CD4-positive, alpha-beta memory T cell (primary cell): Measurements from ENCODE around the gene SLC36A4. TPM values are rescaled to one million over a fixed set of nuclear protein-coding genes. Genes with fewer than 3 reads are reported as not detected.

Experiments used
- CTCF ChIA-PET: fragments of 350-600 bp; sonication (Branson Sonifier 250); formaldehyde crosslinking; loops from one replicate; lab custom pipeline; 2021; ENCODE audit warnings: inconsistent platforms; ENCODE audit not compliant: partially characterized antibody; lab: Charles Lee
- POLR2A ChIA-PET: fragments of 350-600 bp; sonication (Branson Sonifier 250); formaldehyde crosslinking; loops from one replicate; lab custom pipeline; 2021; ENCODE audit not compliant: partially characterized antibody; lab: Charles Lee
- DNase-seq, 5 donors: peaks; one replicate each; pipeline versions ENCODE4 v3.0.0 to v3.0.0-alpha.2; 2020 to 2022; ENCODE audit warnings: mixed read lengths in 1 of 5
- H3K27ac ChIP-seq: one replicate; pipeline ENCODE4 v1.7.0; 2013; ENCODE audit warnings: low read depth, low read length
- H3K27me3 ChIP-seq: 2 replicates; pipeline ENCODE4 v1.7.0; 2013; ENCODE audit warnings: mild to moderate bottlenecking, low read length, moderate library complexity; ENCODE audit not compliant: insufficient read depth
- H3K36me3 ChIP-seq: 2 replicates; pipeline ENCODE4 v1.7.0; 2013; ENCODE audit warnings: mild to moderate bottlenecking, low read length, moderate library complexity; ENCODE audit not compliant: insufficient read depth
- H3K4me1 ChIP-seq: 2 replicates; pipeline ENCODE4 v1.7.0; 2013; ENCODE audit warnings: mild to moderate bottlenecking, low read length, moderate library complexity; ENCODE audit not compliant: insufficient read depth
- H3K4me3 ChIP-seq, 2 donors: one replicate each; pipeline ENCODE4 v1.7.0; 2013; ENCODE audit warnings: low read length in 2 of 2, mild to moderate bottlenecking in 1 of 2
- H3K9me3 ChIP-seq, 2 donors: one replicate each; pipeline ENCODE4 v1.7.0; 2013; ENCODE audit warnings: low read length in 2 of 2, control low read depth in 1 of 2; ENCODE audit not compliant: control insufficient read depth in 1 of 2
- H3K27ac Mint-ChIP-seq, 7 donors: one replicate each; pipeline ENCODE4 v1.8.0; 2020 to 2021; ENCODE audit warnings: mixed read lengths in 7 of 7, mild to moderate bottlenecking in 6 of 7, inconsistent platforms in 3 of 7, moderate library complexity in 3 of 7
- H3K27me3 Mint-ChIP-seq, 2 donors: one replicate each; pipeline ENCODE4 v1.8.0; 2020 to 2021; ENCODE audit warnings: mixed read lengths in 2 of 2
- H3K36me3 Mint-ChIP-seq, 2 donors: one replicate each; pipeline ENCODE4 v1.8.0; 2020 to 2021; ENCODE audit warnings: mixed read lengths in 2 of 2, inconsistent platforms in 1 of 2, mild to moderate bottlenecking in 1 of 2
- H3K4me1 Mint-ChIP-seq, 4 donors: one replicate each; pipeline ENCODE4 v1.8.0; 2020 to 2021; ENCODE audit warnings: mixed read lengths in 4 of 4, mild to moderate bottlenecking in 1 of 4
- H3K4me3 Mint-ChIP-seq, 8 donors: one replicate each; pipeline ENCODE4 v1.8.0; 2020 to 2021; ENCODE audit warnings: mixed read lengths in 8 of 8, mild to moderate bottlenecking in 7 of 8, moderate library complexity in 6 of 8, inconsistent platforms in 3 of 8
- H3K9me3 Mint-ChIP-seq, 8 donors: one replicate each; pipeline ENCODE4 v1.8.0; 2020 to 2021; ENCODE audit warnings: mixed read lengths in 8 of 8, mild to moderate bottlenecking in 5 of 8, inconsistent platforms in 3 of 8, moderate library complexity in 1 of 8
- intact Hi-C: fragments of 100-400 bp; cut with micrococcal nuclease; formaldehyde crosslinking; loops from one replicate; pipeline ENCODE4 v1.15.1; 2023
- polyA plus RNA-seq, 2 donors: library from polyadenylated mRNA; unstranded; fragments of 300-500 nt; fragmentation: Illumina TruSeq; gene quantifications; one replicate each; pipeline ENCODE4 v1.2.3, GENCODE V29; 2021
- total RNA-seq, 2 experiments: library from RNA; stranded (reverse); gene quantifications; one replicate each; pipeline ENCODE4 v1.2.3, GENCODE V29; 2021

SLC36A4 gene
- total and polyA plus RNA-seq, 4 experiments from 2014 or later, result 15.4 to 33.5 (median 22.4) TPM

DNA sequence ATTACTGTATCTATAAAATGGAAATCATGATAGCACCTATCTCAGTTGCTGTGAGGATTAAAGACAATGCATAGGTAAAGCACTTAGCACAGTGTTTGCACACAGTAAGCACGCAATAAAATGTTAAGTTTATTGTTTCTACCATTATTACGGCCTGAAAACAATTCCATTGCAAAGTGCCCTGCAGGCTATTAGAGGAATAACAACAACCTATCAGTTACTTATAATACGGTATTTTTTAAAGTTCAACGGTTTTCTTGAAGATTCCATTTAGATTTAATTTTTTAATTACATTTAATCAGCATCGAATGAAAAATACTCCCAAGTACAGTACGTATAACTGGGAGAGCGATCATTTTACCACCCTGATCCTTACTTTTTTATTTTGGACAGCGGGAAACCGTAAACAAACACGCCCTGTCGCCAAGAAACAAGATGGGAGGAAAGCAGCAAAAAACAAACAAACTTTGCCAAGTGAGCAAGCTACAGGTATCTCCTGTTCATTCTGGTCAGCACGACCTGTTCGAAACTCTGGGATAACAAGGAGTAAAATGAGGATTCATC is 893 bp downstream of the SLC36A4 start:
- Mint-ChIP-seq H3K36me3 (peaks cover 0 to 6% of the 10 kb centered on the region in 2 donors), H3K27me3 (peaks cover 0 to 1% of the 10 kb centered on the region in 2 donors), H3K27ac (peak overlapping the region; percentile 96 to 99 (median 98)), H3K4me1 (peaks cover 18 to 34% (median 26%) of the 10 kb centered on the region in 4 donors), H3K9me3 (no peaks in the 10 kb centered on the region), H3K4me3 (peak overlapping the region; percentile 92 to 99 (median 96))
- ChIA-PET CTCF (interaction anchor here (1.5 kb wide), 1 partner anchor 465 kb away, joined by 3 read pairs; the partner anchor contains the start of gene CEP295), POLR2A (interaction anchor here (0.9 to 2.9 kb wide), 8 partner anchors 8 to 1893 kb away, joined by 3 to 12 read pairs (median 4); partner anchors contain the start of genes C11orf54, CEP295, ENDOD1 and MED17)
- no peaks in the 10 kb centered on the region for H3K9me3 ChIP-seq
- H3K36me3 ChIP-seq, result no peaks in the 10 kb centered on the region
- H3K27me3 ChIP-seq, result no peaks in the 10 kb centered on the region
- intact Hi-C loops, result loop anchor here (1.0 to 5.0 kb wide), 4 partner anchors 464 to 1870 kb away; partner anchors contain the start of genes ANKRD49, C11orf54, CEP295 and MRE11
- no peak for DNase-seq
- H3K27ac ChIP-seq, result peak overlapping the region; percentile 92
- no peaks in the 10 kb centered on the region for H3K4me1 ChIP-seq
- H3K4me3 ChIP-seq, result peak overlapping the region; percentile 59 to 61

DNA sequence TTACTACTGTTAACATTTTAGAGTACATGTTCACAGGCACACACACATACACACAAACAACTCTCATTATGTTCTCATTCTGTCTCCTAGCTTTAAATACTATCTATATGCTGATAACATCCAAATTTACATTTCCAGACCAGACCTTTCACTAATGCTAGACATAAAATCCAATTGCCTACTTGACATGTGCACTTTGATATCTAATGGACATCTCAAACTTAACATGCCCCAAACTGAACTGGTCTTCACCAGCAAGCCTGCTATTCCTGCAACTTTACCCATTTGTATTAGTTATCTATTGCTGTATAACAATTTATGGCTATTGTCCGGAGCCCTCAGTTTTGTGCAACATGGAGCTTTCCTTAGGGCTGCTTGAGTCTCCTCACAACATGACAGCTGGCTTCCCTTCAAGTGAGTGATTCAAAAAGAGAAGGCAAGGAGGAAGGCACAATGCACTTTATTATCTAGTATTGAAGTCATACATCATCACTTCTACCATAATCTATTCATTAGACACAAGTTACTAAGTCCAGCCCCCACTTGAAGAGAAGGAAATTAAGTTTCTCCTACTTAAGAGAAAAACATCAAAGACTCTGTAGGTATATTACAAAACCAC is 3.0 kb downstream of the SLC36A4 start:
- H3K36me3 Mint-ChIP-seq, result peaks cover 0 to 6% of the 10 kb centered on the region in 2 donors
- no peak overlapping the region for H3K27ac ChIP-seq
- H3K9me3 ChIP-seq, result no peaks in the 10 kb centered on the region
- no peak overlapping the region for H3K4me3 Mint-ChIP-seq
- no peaks in the 10 kb centered on the region for H3K27me3 Mint-ChIP-seq
- no peak for DNase-seq
- peak overlapping the region in 1 of 7 donors; percentile 4 for H3K27ac Mint-ChIP-seq
- H3K27me3 ChIP-seq, result no peaks in the 10 kb centered on the region
- ChIA-PET POLR2A (no interaction called here), CTCF (no interaction called here)
- intact Hi-C loops, result loop anchor here (5.0 kb wide), 2 partner anchors 1298 to 1873 kb away; partner anchors contain the start of genes ANKRD49, MRE11 and SRSF8
- no peaks in the 10 kb centered on the region for H3K9me3 Mint-ChIP-seq
- H3K36me3 ChIP-seq, result no peaks in the 10 kb centered on the region
- peaks cover 18 to 33% (median 26%) of the 10 kb centered on the region in 4 donors for H3K4me1 Mint-ChIP-seq
- no peak overlapping the region for H3K4me3 ChIP-seq
- H3K4me1 ChIP-seq, result no peaks in the 10 kb centered on the region

DNA sequence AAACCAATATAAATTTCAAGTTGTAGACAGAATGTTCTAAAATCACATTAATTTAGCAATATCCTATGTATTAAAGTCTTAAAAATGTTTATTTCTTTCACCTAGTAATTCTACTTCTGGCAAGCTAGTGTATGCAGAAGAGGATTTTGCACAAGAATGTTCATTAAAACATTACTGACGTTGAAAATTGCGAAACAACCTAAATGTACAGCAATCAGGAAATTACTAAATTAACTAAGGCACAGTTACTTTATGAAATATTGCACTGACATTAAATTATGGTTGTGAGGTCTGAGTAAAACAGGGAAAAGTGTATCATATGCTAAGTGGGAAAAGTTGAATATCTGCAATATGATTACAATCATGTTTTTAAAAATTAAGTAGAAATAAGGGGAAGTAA is 4.1 kb downstream of the SLC36A4 start:
- Histone ChIP-seq H3K4me3 (no peak overlapping the region), H3K27me3 (no peaks in the 10 kb centered on the region), H3K27ac (no peak overlapping the region), H3K36me3 (no peaks in the 10 kb centered on the region), H3K4me1 (no peaks in the 10 kb centered on the region), H3K9me3 (no peaks in the 10 kb centered on the region)
- Mint-ChIP-seq H3K4me3 (no peak overlapping the region), H3K9me3 (no peaks in the 10 kb centered on the region), H3K4me1 (peaks cover 18 to 30% (median 27%) of the 10 kb centered on the region in 4 donors), H3K36me3 (peaks cover 0 to 6% of the 10 kb centered on the region in 2 donors), H3K27ac (no peak overlapping the region), H3K27me3 (no peaks in the 10 kb centered on the region)
- ChIA-PET CTCF (no interaction called here), POLR2A (no interaction called here)
- intact Hi-C loops, result no loop called here
- DNase-seq, result no peak

DNA sequence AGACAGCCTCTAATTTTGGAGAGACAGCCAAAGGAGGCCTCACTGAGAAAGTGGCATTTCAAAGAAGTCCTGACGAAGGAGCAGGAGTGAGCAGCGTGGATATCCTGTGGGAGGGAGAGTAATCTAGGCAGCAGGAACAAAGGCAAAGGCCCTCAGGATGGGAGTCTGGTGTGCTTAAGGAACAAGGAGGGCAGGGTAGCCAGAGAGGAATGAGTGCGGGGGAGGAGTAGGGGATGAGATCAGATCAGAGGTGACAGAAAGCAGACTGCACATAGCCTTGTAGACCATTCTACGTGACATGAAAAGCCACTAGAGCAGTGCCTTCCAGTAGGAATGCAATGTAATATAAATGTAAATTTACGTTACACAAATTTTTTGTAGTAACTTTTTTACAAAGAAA is 5.6 kb downstream of the SLC36A4 start:
- DNase-seq, result no peak
- H3K27me3 Mint-ChIP-seq, result no peaks in the 10 kb centered on the region
- intact Hi-C loops, result no loop called here

DNA sequence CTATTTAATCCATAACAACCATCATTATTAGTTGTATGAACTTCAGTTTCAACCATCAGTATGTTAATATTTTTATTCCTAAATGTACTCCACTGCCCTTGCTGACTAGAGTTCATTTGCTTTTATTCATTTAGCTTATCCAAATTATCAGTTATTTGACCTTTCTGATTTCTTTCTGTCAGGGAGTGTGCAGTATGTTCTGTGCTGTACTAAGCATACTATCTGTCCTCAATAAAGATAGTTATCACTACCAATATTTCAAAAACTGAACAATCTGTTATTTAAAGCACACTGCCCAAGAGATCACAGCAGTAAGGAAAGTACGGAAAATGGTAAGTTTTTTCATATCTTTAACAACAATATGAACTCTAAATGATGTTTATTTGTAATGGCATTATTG is 8.3 kb downstream of the SLC36A4 start:
- DNase-seq, result no peak
- Mint-ChIP-seq H3K4me1 (peaks cover under 1 to 12% (median 4%) of the 10 kb centered on the region in 4 donors), H3K4me3 (no peak overlapping the region), H3K9me3 (peaks cover 0 to 10% (median 6%) of the 10 kb centered on the region in 8 donors), H3K27ac (no peak overlapping the region), H3K36me3 (peaks cover 13 to 18% of the 10 kb centered on the region in 2 donors), H3K27me3 (no peaks in the 10 kb centered on the region)
- Histone ChIP-seq H3K36me3 (no peaks in the 10 kb centered on the region), H3K4me1 (no peaks in the 10 kb centered on the region), H3K27me3 (no peaks in the 10 kb centered on the region), H3K27ac (no peak overlapping the region), H3K9me3 (no peaks in the 10 kb centered on the region), H3K4me3 (no peak overlapping the region)
- intact Hi-C loops, result no loop called here
- CTCF ChIA-PET, result no interaction called here
- POLR2A ChIA-PET, result interaction anchor here (1.5 kb wide), 1 partner anchor 8 kb away, joined by 3 read pairs; the partner anchor contains the start of gene SLC36A4

More for the DNA sequence above, 5.6 kb downstream of the SLC36A4 start:
- H3K27ac Mint-ChIP-seq, result no peak overlapping the region
- H3K9me3 Mint-ChIP-seq, result peaks cover 0 to 7% (median 6%) of the 10 kb centered on the region in 8 donors
- H3K36me3 Mint-ChIP-seq, result peaks cover 8 to 10% of the 10 kb centered on the region in 2 donors
- ChIA-PET CTCF (no interaction called here), POLR2A (no interaction called here)
- H3K27ac ChIP-seq, result no peak overlapping the region
- no peaks in the 10 kb centered on the region for H3K36me3 ChIP-seq
- H3K4me3 Mint-ChIP-seq, result no peak overlapping the region
- peaks cover 14 to 24% (median 21%) of the 10 kb centered on the region in 4 donors for H3K4me1 Mint-ChIP-seq
- no peaks in the 10 kb centered on the region for H3K27me3 ChIP-seq
- no peaks in the 10 kb centered on the region for H3K4me1 ChIP-seq
- no peak overlapping the region for H3K4me3 ChIP-seq
- no peaks in the 10 kb centered on the region for H3K9me3 ChIP-seq

DNA sequence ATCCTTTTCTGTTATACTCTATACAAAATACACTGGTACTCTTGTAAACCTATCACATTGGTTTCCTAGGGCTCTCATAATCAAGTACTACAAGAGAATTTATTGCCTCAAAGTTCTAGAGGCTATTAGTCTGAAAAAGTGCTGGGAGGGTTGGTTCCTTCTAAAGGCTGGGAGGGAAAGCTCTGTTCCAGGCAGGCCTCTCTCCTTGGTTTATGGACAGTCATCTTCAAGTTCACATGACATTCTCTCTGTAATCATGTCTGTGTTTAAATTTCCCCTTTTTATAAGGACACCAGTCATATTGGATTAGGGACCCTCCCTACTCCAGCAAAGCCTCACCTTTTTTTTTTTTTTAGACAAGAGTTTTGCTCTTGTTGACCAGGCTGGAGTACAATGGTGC is 9.1 kb downstream of the SLC36A4 start:
- ChIA-PET CTCF (no interaction called here), POLR2A (interaction anchor here (1.5 kb wide), 1 partner anchor 9 kb away, joined by 3 read pairs; the partner anchor contains the start of gene SLC36A4)
- intact Hi-C loops, result no loop called here
- Mint-ChIP-seq H3K36me3 (peaks cover 13 to 18% of the 10 kb centered on the region in 2 donors), H3K9me3 (peaks cover 0 to 10% (median 6%) of the 10 kb centered on the region in 8 donors), H3K27ac (no peak overlapping the region), H3K27me3 (no peaks in the 10 kb centered on the region), H3K4me3 (no peak overlapping the region), H3K4me1 (peaks cover 0 to 11% (median 4%) of the 10 kb centered on the region in 4 donors)
- Histone ChIP-seq H3K4me1 (no peaks in the 10 kb centered on the region), H3K4me3 (no peak overlapping the region), H3K36me3 (no peaks in the 10 kb centered on the region), H3K27ac (no peak overlapping the region), H3K9me3 (no peaks in the 10 kb centered on the region), H3K27me3 (no peaks in the 10 kb centered on the region)
- no peak for DNase-seq

DNA sequence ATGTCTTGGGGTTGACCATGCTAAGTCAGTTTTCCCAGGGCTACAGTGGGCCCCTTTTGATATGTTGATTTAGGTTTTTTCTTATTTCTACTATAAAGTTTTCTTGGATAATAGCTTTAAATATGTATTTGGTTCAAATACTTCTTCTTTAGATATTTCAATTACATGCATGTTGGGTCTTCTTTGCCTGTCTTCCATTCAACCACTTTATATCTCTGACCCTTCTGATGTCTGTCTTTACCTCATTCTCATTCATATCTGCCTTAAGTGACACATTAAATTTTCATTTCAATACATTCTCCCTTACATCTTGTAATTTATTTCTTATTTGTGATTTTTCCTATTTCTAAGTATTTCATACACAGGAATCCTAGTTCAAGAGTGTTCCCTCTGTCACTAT is 10.5 kb downstream of the SLC36A4 start:
- intact Hi-C loops, result no loop called here
- peaks cover 0 to 10% (median 6%) of the 10 kb centered on the region in 8 donors for H3K9me3 Mint-ChIP-seq
- Histone ChIP-seq H3K27me3 (no peaks in the 10 kb centered on the region), H3K9me3 (no peaks in the 10 kb centered on the region), H3K4me3 (no peak overlapping the region), H3K4me1 (no peaks in the 10 kb centered on the region), H3K36me3 (no peaks in the 10 kb centered on the region), H3K27ac (no peak overlapping the region)
- H3K4me1 Mint-ChIP-seq, result peaks cover 0 to 9% (median 4%) of the 10 kb centered on the region in 4 donors
- CTCF ChIA-PET, result interaction anchor here (0.7 kb wide), 1 partner anchor 62 kb away, joined by 3 read pairs; no protein-coding TSS in a partner anchor
- no peak overlapping the region for H3K27ac Mint-ChIP-seq
- H3K27me3 Mint-ChIP-seq, result no peaks in the 10 kb centered on the region
- POLR2A ChIA-PET, result no interaction called here
- H3K36me3 Mint-ChIP-seq, result peaks cover 16 to 18% of the 10 kb centered on the region in 2 donors
- DNase-seq, result no peak
- no peak overlapping the region for H3K4me3 Mint-ChIP-seq
